Common myeloid progenitor, CD34-positive (primary cell): ENCODE measurements around the gene MECP2.

Source experiments
- CTCF ChIA-PET: fragments of 350-600 bp; sonication (Branson Sonifier 250); formaldehyde crosslinking; loops from one replicate; lab custom pipeline; 2021; ENCODE audit warnings: antibody characterized with exemption; lab: Charles Lee
- POLR2A ChIA-PET: fragments of 350-600 bp; sonication (Branson Sonifier 250); formaldehyde crosslinking; loops from one replicate; lab custom pipeline; 2021; ENCODE audit warnings: antibody characterized with exemption; lab: Charles Lee
- DNase-seq, 3 donors: peaks; one replicate each; pipeline versions ENCODE4 v3.0.0 to v3.0.0-alpha.2; 2013
- H3K27ac ChIP-seq, 2 experiments: 1 replicate in 1 of 2; 2 replicates in 1 of 2; pipeline ENCODE4 v1.7.0; 2013; ENCODE audit warnings: inconsistent platforms in 2 of 2, low read length in 2 of 2, mild to moderate bottlenecking in 2 of 2, low read depth in 1 of 2, moderate library complexity in 1 of 2; ENCODE audit not compliant: severe bottlenecking in 2 of 2, insufficient read depth in 1 of 2, poor library complexity in 1 of 2
- H3K27me3 ChIP-seq, 5 experiments: replicated peaks in 2 of 5; 1 replicate in 3 of 5; 2 replicates in 2 of 5; pipeline versions ENCODE4 v1.6.1 to v1.7.0; 2013; ENCODE audit warnings: low read length in 4 of 5, mild to moderate bottlenecking in 2 of 5, moderate library complexity in 2 of 5, inconsistent platforms in 1 of 5; ENCODE audit not compliant: insufficient read depth in 5 of 5, control insufficient read depth in 4 of 5
- H3K36me3 ChIP-seq, 4 experiments: 1 replicate in 2 of 4; 2 replicates in 2 of 4; pipeline versions ENCODE4 v1.6.1 to v1.7.0; 2013; ENCODE audit warnings: low read length in 3 of 4, control low read depth in 1 of 4, mild to moderate bottlenecking in 1 of 4; ENCODE audit not compliant: control insufficient read depth in 4 of 4, insufficient read depth in 4 of 4
- H3K4me1 ChIP-seq, 4 experiments: 1 replicate in 3 of 4; 2 replicates in 1 of 4; pipeline versions ENCODE4 v1.6.1 to v1.7.1; 2013; ENCODE audit warnings: low read length in 3 of 4, mild to moderate bottlenecking in 3 of 4, control low read depth in 1 of 4, inconsistent platforms in 1 of 4, moderate library complexity in 1 of 4; ENCODE audit not compliant: control insufficient read depth in 4 of 4, insufficient read depth in 4 of 4; ENCODE audit errors: control extremely low read depth in 1 of 4
- H3K4me3 ChIP-seq, 7 experiments: 1 replicate in 4 of 7; 2 replicates in 3 of 7; pipeline versions ENCODE4 v1.5.1 to v1.7.0; 2013; ENCODE audit warnings: mild to moderate bottlenecking in 7 of 7, low read length in 6 of 7, moderate library complexity in 6 of 7, inconsistent platforms in 2 of 7, low read depth in 2 of 7, control low read depth in 1 of 7; ENCODE audit not compliant: insufficient read depth in 4 of 7, control insufficient read depth in 1 of 7; ENCODE audit errors: extremely low read depth in 1 of 7
- H3K9me3 ChIP-seq, 5 experiments: 1 replicate in 4 of 5; 2 replicates in 1 of 5; pipeline versions ENCODE4 v1.6.1 to v1.7.1; 2013; ENCODE audit warnings: low read length in 4 of 5, mild to moderate bottlenecking in 2 of 5, inconsistent platforms in 1 of 5, low read depth in 1 of 5, moderate library complexity in 1 of 5; ENCODE audit not compliant: control insufficient read depth in 4 of 5, insufficient read depth in 2 of 5; ENCODE audit errors: control extremely low read depth in 1 of 5
- WGBS: methylation state at CpG from one replicate; pipeline ENCODE4 v1.1.5; 2013; ENCODE audit not compliant: insufficient coverage; 5-methylcytosine and 5-hydroxymethylcytosine counted together

MECP2 gene

DNA sequence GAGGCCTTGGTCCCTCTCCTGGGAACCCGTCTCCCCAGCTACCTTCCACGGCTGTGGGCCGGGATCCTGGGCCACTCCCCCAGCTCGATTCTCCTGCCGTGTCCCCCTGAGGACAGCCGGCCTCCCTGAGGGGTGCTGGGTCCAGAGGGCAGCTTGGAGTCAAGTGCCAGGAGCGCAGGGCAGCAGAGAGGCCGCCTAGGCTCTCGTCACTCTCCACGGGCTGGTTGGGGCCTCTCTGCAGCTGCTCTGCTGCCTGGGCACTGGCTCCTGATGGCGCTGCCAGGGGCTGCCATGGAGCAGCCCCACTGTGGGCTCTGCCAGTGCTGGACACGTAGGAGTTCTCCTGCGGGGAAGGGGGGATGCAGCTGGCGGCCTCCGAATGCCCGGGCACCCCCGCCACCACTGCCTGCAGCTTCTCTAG, 84.5 kb downstream of the MECP2 start:
- ChIA-PET CTCF (interaction anchor here (0.7 to 3.5 kb wide), 11 partner anchors 10 to 60 kb away, joined by 3 to 26 read pairs (median 5); no protein-coding TSS in a partner anchor), POLR2A (interaction anchor here (1.0 to 1.1 kb wide), 2 partner anchors 11 to 349 kb away, joined by 3 read pairs; no protein-coding TSS in a partner anchor)
- peaks cover 0 to 34% (median 0%) of the 10 kb centered on the region in 5 experiments for H3K27me3 ChIP-seq
- 85% methylated on average over 17 of the region's 17 CpGs for WGBS
- peaks cover 0 to 70% (median 30%) of the 10 kb centered on the region in 4 experiments for H3K36me3 ChIP-seq
- peaks cover 0 to 17% (median 10%) of the 10 kb centered on the region in 4 experiments for H3K4me1 ChIP-seq
- H3K27ac ChIP-seq = no peak overlapping the region
- H3K4me3 ChIP-seq = peak overlapping the region in 1 of 7 experiments; percentile 4
- no peaks in the 10 kb centered on the region for H3K9me3 ChIP-seq
- DNase-seq = no peak

DNA sequence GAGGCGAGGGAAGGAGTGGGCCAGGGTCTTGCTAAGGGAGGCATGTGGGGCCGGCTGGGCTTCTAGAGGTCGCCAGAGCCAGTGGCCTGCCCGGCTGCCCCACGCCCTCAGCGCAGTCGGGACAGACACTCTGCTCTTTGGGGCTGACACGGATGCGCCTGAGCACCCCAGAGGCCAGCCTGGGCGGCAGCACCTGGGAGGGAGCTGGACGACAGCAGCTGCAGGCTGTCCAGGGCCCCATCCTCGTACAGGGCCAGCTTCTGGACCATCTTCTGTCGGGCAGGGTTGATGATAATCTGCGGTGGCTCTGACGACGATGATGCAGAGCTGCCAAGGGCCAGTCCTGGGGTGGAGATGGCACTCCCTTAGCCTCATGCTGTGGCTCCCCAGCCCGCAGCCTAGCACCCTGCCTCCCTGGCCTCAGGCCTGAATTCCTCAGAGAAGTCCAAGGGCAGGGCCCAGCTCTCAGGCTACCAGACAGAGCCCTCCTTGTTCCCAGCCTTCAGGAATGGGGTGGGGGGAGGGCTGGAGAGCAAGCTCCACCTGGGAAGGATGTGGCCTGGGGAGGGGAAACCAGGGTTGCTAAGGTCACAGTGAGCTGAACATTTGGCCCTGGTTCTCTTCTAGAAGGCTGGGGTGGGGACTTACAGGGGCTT, 85.1 kb downstream of the MECP2 start:
- Histone ChIP-seq H3K27ac (no peak overlapping the region), H3K4me1 (peaks cover 0 to 19% (median 7%) of the 10 kb centered on the region in 4 experiments), H3K9me3 (no peaks in the 10 kb centered on the region), H3K4me3 (peak overlapping the region in 1 of 7 experiments; percentile 4), H3K36me3 (peaks cover 0 to 66% (median 31%) of the 10 kb centered on the region in 4 experiments), H3K27me3 (peaks cover 0 to 31% (median 0%) of the 10 kb centered on the region in 5 experiments)
- ChIA-PET CTCF (interaction anchor here (0.7 to 3.5 kb wide), 10 partner anchors 9 to 59 kb away, joined by 3 to 26 read pairs (median 4); no protein-coding TSS in a partner anchor), POLR2A (interaction anchor here (1.0 to 1.1 kb wide), 2 partner anchors 10 to 350 kb away, joined by 3 read pairs; no protein-coding TSS in a partner anchor)
- DNase-seq = no peak
- 85% methylated on average over 16 of the region's 17 CpGs for WGBS

DNA sequence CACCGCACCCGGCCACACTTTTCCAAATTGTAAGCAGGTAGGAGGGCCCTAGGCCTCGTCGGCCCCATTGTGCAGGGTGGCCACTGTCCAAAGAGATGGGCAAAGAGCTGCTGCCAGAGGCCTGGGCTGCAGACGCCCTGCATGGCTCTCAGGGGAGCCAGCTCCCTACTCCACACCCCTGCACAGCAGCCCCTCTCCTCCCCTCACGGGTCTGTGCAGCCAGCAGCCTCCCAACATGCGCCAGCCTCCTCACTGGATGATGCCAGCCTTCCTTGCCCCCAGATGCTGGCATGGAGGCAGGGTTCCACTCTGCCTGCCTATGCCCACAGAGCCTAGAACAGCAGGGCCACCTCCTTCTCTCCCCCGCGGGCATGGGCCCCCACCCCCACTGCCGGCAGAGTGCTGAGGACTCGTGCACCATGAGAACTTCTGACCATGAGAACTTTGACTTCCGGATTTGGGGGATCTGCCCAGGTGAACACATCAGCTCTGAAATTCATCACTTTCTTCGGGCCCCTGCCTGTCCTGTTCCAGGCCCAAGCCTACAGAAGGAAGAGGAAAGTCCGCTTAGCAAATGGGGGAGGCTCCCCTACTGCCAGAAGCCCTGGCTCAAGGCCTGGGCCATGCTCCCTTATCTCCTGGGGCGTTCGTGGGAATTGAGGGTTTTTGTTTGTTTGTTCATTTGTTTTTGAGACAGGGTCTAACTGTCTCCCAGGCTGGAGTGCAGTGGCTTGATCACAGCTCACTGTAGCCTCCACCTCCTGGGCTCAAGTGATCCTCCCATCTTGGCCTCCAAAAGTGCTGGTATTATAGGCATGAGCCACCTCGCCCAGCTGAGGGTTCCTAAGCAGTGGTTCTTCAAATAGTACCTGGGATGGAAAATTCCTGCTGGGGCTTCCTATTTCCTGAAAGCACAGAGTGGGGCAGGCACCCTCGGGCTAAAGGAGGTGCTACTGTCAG, 85.9 kb downstream of the MECP2 start:
- no peak for DNase-seq
- Histone ChIP-seq H3K9me3 (no peaks in the 10 kb centered on the region), H3K27ac (no peak overlapping the region), H3K27me3 (peaks cover 0 to 36% (median 0%) of the 10 kb centered on the region in 5 experiments), H3K36me3 (peaks cover 0 to 63% (median 28%) of the 10 kb centered on the region in 4 experiments), H3K4me1 (peaks cover 0 to 19% (median 7%) of the 10 kb centered on the region in 4 experiments), H3K4me3 (no peak overlapping the region)
- POLR2A ChIA-PET = no interaction called here
- WGBS = 90% methylated on average over 15 of the region's 18 CpGs
- CTCF ChIA-PET = interaction anchor here (1.2 to 3.5 kb wide), 2 partner anchors 8 to 59 kb away, joined by 5 to 26 read pairs; no protein-coding TSS in a partner anchor

DNA sequence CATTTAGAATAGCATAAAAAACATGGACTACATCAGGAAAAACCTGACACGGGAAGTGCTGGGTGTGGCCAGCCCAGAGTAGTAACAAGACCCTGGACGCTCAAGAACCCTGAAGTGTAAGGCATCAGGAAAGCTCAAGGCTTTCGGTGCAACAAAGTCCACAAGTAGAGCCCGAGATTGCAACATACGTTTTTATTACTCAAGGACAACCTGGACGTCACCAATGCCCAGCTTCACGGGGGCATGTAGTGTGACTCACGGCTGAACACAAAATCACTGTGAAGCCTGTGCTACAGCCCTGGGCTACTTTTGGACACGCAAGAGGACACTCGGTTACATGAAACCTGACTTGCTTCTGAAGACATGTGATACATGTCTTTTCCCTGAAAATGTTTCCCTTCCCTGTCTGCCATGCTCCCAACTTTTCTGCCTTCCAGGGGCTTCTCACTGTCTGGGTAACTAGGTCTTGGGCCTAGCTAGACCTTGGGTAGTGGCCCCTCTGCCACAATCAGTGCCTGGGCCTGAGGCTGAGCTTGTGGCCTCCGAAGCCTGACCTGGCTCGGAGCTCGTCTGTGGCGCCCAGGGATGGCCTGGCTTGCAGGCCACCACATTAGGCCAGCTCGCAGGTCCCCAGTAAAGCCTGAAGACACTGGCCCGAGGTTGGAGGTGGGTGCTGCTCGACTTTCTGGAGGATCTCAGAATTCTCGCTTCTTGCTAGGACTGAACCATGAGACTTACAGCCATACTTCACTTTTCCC, 87.0 kb downstream of the MECP2 start:
- Histone ChIP-seq H3K36me3 (peaks cover 0 to 52% (median 21%) of the 10 kb centered on the region in 4 experiments), H3K27ac (no peak overlapping the region), H3K4me3 (no peak overlapping the region), H3K9me3 (no peaks in the 10 kb centered on the region), H3K27me3 (peaks cover 0 to 34% (median 0%) of the 10 kb centered on the region in 5 experiments), H3K4me1 (peaks cover 0 to 19% (median 7%) of the 10 kb centered on the region in 4 experiments)
- ChIA-PET CTCF (no interaction called here), POLR2A (interaction anchor here (0.8 kb wide), 1 partner anchor 532 kb away, joined by 3 read pairs; no protein-coding TSS in a partner anchor)
- DNase-seq = no peak
- WGBS = 92% methylated on average over 18 of the region's 18 CpGs

DNA sequence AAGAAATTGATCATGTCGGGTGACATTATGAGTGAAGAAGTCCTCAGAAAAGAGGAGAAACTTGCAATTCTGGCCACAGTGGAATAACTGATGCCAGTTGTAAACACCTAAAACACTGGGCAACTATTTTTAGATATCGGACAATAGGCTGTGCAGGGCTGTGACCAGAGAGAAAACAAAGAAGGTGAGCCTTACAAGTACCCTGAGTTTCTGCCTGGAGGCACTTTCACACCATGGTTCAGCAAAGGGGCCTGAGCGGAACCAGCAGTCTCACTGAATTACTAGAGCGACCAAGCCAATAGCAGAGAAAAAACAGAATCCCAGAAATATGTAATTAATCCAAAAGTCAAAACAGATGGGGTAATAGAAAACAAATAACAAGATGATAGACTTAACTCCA, 89.0 kb downstream of the MECP2 start:
- no peak overlapping the region for H3K4me3 ChIP-seq
- H3K27ac ChIP-seq = no peak overlapping the region
- ChIA-PET CTCF (no interaction called here), POLR2A (interaction anchor here (1.0 kb wide), 1 partner anchor 29 kb away, joined by 3 read pairs; no protein-coding TSS in a partner anchor)
- no peak for DNase-seq
- no peaks in the 10 kb centered on the region for H3K9me3 ChIP-seq
- peaks cover 0 to 39% (median 17%) of the 10 kb centered on the region in 4 experiments for H3K36me3 ChIP-seq
- 95% methylated on average over 2 of the region's 4 CpGs for WGBS
- peaks cover 0 to 27% (median 0%) of the 10 kb centered on the region in 5 experiments for H3K27me3 ChIP-seq
- peaks cover 0 to 18% (median 6%) of the 10 kb centered on the region in 4 experiments for H3K4me1 ChIP-seq

DNA sequence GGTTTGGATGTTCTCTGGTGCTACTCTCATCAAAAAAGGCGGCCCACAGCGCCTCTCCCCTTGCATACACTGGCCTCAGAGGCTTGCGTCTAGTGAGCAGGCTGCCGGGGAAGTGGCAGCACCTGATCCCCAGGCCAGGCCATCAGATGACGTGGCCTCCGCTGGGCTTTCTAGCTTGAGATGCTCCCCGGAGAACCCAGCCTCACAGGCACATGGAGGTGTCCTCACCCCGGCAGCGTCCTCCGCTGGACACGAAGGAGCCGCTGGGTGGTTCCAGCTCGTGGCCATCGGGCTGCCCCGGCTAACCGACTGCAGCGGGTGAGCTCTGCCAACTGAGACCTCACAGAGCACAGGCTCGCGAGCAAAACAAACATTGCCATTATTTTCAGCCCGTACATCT, 90.6 kb downstream of the MECP2 start:
- 97% methylated on average over 20 of the region's 20 CpGs for WGBS
- DNase-seq = no peak
- ChIA-PET POLR2A (no interaction called here), CTCF (interaction anchor here (1.3 kb wide), 1 partner anchor 38 kb away, joined by 5 read pairs; no protein-coding TSS in a partner anchor)
- Histone ChIP-seq H3K27ac (no peak overlapping the region), H3K9me3 (no peaks in the 10 kb centered on the region), H3K4me3 (no peak overlapping the region), H3K4me1 (peaks cover 0 to 18% (median 15%) of the 10 kb centered on the region in 4 experiments), H3K36me3 (peaks cover 0 to 25% (median 11%) of the 10 kb centered on the region in 4 experiments), H3K27me3 (peaks cover 0 to 24% (median 0%) of the 10 kb centered on the region in 5 experiments)
